K562 (cell line): ENCODE results near the gene PPM1H. TPM values are rescaled to one million over a fixed set of nuclear protein-coding genes. Genes with fewer than 3 reads are reported as not detected.

Experiments
- ATAC-seq: fragments of 200-7000 bp; cut with Tn5 transposase; 3 replicates; pipeline ENCODE4 v1.9.1; 2020; ENCODE audit warnings: moderate library complexity
- BruUV-seq: library from RNA; stranded (reverse); fragments of 400-500 nt; replicated peaks from 2 replicates; lab custom pipeline; 2021; lab: Mats Ljungman, UMichigan
- CTCF ChIA-PET: fragments of 300-600 bp; formaldehyde crosslinking; extraction: SDS; loops from one replicate; lab custom pipeline; 2021; ENCODE audit warnings: low intra/inter-chr PET ratio; lab: Yijun Ruan, JAX
- POLR2A ChIA-PET: fragments of 300-600, 350-650 bp; sonication (Branson Sonifier 250); formaldehyde crosslinking; extraction: SDS; loops from one replicate; lab custom pipeline; 2021; ENCODE audit warnings: antibody characterized with exemption, inconsistent platforms; lab: Yijun Ruan, JAX
- DNase-seq, 4 experiments: peaks; one replicate each; pipeline versions ENCODE4 v3.0.0 to v3.0.0-alpha.2; 2011 to 2018; ENCODE audit warnings: low spot score in 3 of 4, mixed read lengths in 3 of 4; ENCODE audit errors: extremely low read depth in 1 of 4
- FAIRE-seq: peaks from 2 replicates; lab custom pipeline; 2011; peaks lifted over from hg19 to GRCh38; lab: Jason Lieb, UNC
- H2AFZ ChIP-seq: 2 replicates; pipeline ENCODE4 v1.6.0; 2011; ENCODE audit warnings: low read depth, low read length, control low read depth, inconsistent platforms
- H3K27ac ChIP-seq: fragments of 200-600 bp; 3 replicates; pipeline ENCODE4 v1.8.0; 2011; ENCODE audit warnings: low read depth, mild to moderate bottlenecking, control low read depth, inconsistent platforms, low read length, moderate library complexity, mixed read lengths; ENCODE audit errors: extremely low read depth
- H3K27me3 ChIP-seq, 2 experiments: fragments of 300-600 bp in 1 of 2; 2 replicates in 1 of 2; 3 replicates in 1 of 2; pipeline versions ENCODE4 v1.6.0 to v1.8.0; 2011; ENCODE audit warnings: inconsistent platforms in 2 of 2, low read length in 2 of 2, mild to moderate bottlenecking in 1 of 2, mixed read lengths in 1 of 2, moderate library complexity in 1 of 2; ENCODE audit not compliant: control insufficient read depth in 2 of 2, insufficient read depth in 2 of 2
- H3K36me3 ChIP-seq: fragments of 300-600 bp; 3 replicates; pipeline ENCODE4 v1.8.0; 2011; ENCODE audit warnings: mild to moderate bottlenecking, low read length, inconsistent platforms; ENCODE audit not compliant: control insufficient read depth, insufficient read depth
- H3K4me1 ChIP-seq, 2 experiments: fragments of 200-600 bp in 1 of 2; replicated peaks in 1 of 2; 2 replicates in 1 of 2; 3 replicates in 1 of 2; pipeline versions ENCODE4 v1.5.1 to v1.8.0; 2011; ENCODE audit warnings: inconsistent platforms in 2 of 2, low read length in 2 of 2, mild to moderate bottlenecking in 1 of 2, mixed read lengths in 1 of 2, moderate library complexity in 1 of 2; ENCODE audit not compliant: control insufficient read depth in 2 of 2, insufficient read depth in 2 of 2
- H3K4me2 ChIP-seq: 2 replicates; pipeline ENCODE4 v1.6.1; 2011; ENCODE audit warnings: low read length, control low read depth, inconsistent platforms, mixed read lengths; ENCODE audit not compliant: insufficient read depth
- H3K4me3 ChIP-seq: fragments of 200-600 bp; sonication (generic), shearing (Covaris generic); 2 replicates; pipeline ENCODE4 v1.5.1; 2016; ENCODE audit warnings: control low read depth, inconsistent platforms
- H3K79me2 ChIP-seq: fragments of 200-600 bp; 3 replicates; pipeline ENCODE4 v1.8.0; 2011; ENCODE audit warnings: low read length, inconsistent platforms; ENCODE audit not compliant: control insufficient read depth, insufficient read depth
- H3K9ac ChIP-seq, 2 experiments: 2 replicates each; pipeline versions ENCODE4 v1.6.0 to v1.6.1; 2011; ENCODE audit warnings: low read depth in 2 of 2, low read length in 2 of 2, control low read depth in 1 of 2, inconsistent platforms in 1 of 2, mild to moderate bottlenecking in 1 of 2, mixed read lengths in 1 of 2; ENCODE audit not compliant: insufficient read depth in 1 of 2
- H3K9me1 ChIP-seq: one replicate; pipeline ENCODE4 v1.6.0; 2011; ENCODE audit warnings: inconsistent platforms, mild to moderate bottlenecking, low read length, moderate library complexity; ENCODE audit not compliant: control insufficient read depth, insufficient read depth
- H3K9me3 ChIP-seq: replicated peaks from 2 replicates; pipeline ENCODE4 v1.5.1; 2011; ENCODE audit warnings: low read depth, low read length, inconsistent platforms; ENCODE audit not compliant: control insufficient read depth, insufficient read depth
- H4K20me1 ChIP-seq: replicated peaks from 2 replicates; pipeline ENCODE4 v1.6.1; 2011; ENCODE audit warnings: low read length, inconsistent platforms, mixed read lengths; ENCODE audit not compliant: control insufficient read depth, insufficient read depth
- CEBPG ChIP-seq, 3 experiments: fragments of 200-800 bp in 1 of 3; sonication (Bioruptor generic) in 1 of 3; sonication (generic) in 1 of 3; formaldehyde crosslinking in 1 of 3; IDR thresholded peaks in 2 of 3; conservative IDR thresholded peaks in 1 of 3; 2 replicates each; pipeline versions ENCODE4 v1.6.1 to v1.8.0; 2016 to 2022; ENCODE audit warnings: missing compliant biosample characterization in 2 of 3, missing genetic modification characterization in 2 of 3, mild to moderate bottlenecking in 1 of 3, missing genetic modification reagents in 1 of 3
- KDM2B ChIP-seq: fragments of 250-450 bp; sonication (Bioruptor Pico); IDR thresholded peaks from 2 replicates; pipeline ENCODE4 v1.8.0; 2021; ENCODE audit warnings: mild to moderate bottlenecking, moderate library complexity
- MIER1 ChIP-seq: fragments of 450-650 bp; IDR thresholded peaks from 2 replicates; pipeline ENCODE4 v1.6.1; 2016; ENCODE audit warnings: antibody characterized with exemption, mild to moderate bottlenecking, low read depth
- SMAD1 ChIP-seq: fragments of 150-350 bp; IDR thresholded peaks from 2 replicates; pipeline ENCODE4 v1.6.1; 2014; ENCODE audit warnings: low read length, low read depth; ENCODE audit not compliant: partially characterized antibody
- SPI1 ChIP-seq: IDR thresholded peaks from 2 replicates; pipeline ENCODE4 v1.6.1; 2011; ENCODE audit warnings: low read depth, low read length, control low read depth, borderline replicate concordance
- ZC3H8 ChIP-seq: fragments of 450-650 bp; IDR thresholded peaks from 2 replicates; pipeline ENCODE4 v1.6.1; 2017
- ZNF609 ChIP-seq: sonication (generic); formaldehyde crosslinking; IDR thresholded peaks from 2 replicates; pipeline ENCODE4 v1.8.1; 2023; ENCODE audit warnings: missing genetic modification reagents, mild to moderate bottlenecking, borderline replicate concordance
- WGBS: fragments of 100-300 bp; shearing (Covaris generic); methylation state at CpG from one replicate; pipeline ENCODE4 v1.1.6; 2016; ENCODE audit warnings: low coverage, mixed read lengths; ENCODE audit not compliant: insufficient coverage; ENCODE audit errors: missing lambda C conversion rate; 5-methylcytosine and 5-hydroxymethylcytosine counted together
- in situ Hi-C: fragments of 300-500 bp; cut with MboI; formaldehyde crosslinking; loops from 4 replicates; pipeline ENCODE4 v1.15.0; 2018; ENCODE audit warnings: inconsistent platforms, mixed read lengths
- intact Hi-C: fragments of 100-400 bp; cut with micrococcal nuclease; formaldehyde crosslinking; loops from 2 replicates; pipeline ENCODE4 v1.14.2; 2022
- polyA plus RNA-seq, 8 experiments: library from polyadenylated mRNA; depleted of rRNA in 4 of 8; stranded (reverse) in 5 of 8; unstranded in 3 of 8; fragments of >200 nt; fragmentation: Nextera tagmentation in 2 of 8; fragmentation: Illumina TruSeq in 1 of 8; extraction: Ambion mirVana in 2 of 8; extraction: Trizol in 1 of 8; gene quantifications; 2 replicates each; pipeline versions ENCODE4 v1.2.1 to v1.2.3, GENCODE V29; 2011 to 2014; ENCODE audit warnings: inconsistent platforms in 1 of 8, missing spikeins in 1 of 8
- total RNA-seq, 7 experiments: library from RNA; depleted of rRNA in 6 of 7; stranded (reverse); fragments of >200 nt in 6 of 7; fragmentation: Illumina TruSeq in 2 of 7; extraction: Trizol in 2 of 7; gene quantifications; 2 replicates each; pipeline versions ENCODE4 v1.2.1 to v1.2.3, GENCODE V29; 2011 to 2021; ENCODE audit warnings: low replicate concordance in 1 of 7

The PPM1H gene
- total and polyA plus RNA-seq, 9 of the 15 experiments (the other 6 are each of a cell fraction or from before 2014, with no cell fraction given), result 5.3 to 29.3 (median 11.3) TPM

GRCh38 chr12:62618319-62618718, 316.6 kb downstream of the PPM1H start:
- no peak for ATAC-seq

GRCh38 chr12:62613081-62613480, 321.9 kb downstream of the PPM1H start:
- H3K4me2 ChIP-seq, result no peak overlapping the region
- H3K4me1 ChIP-seq, result no peaks in the 10 kb centered on the region
- no peaks in the 10 kb centered on the region for H3K27me3 ChIP-seq
- ChIA-PET CTCF (no interaction called here), POLR2A (no interaction called here)
- H4K20me1 ChIP-seq, result no peaks in the 10 kb centered on the region
- H3K9ac ChIP-seq, result no peak overlapping the region
- in situ Hi-C loops, result no loop called here
- H2AFZ ChIP-seq, result no peak overlapping the region
- no peaks in the 10 kb centered on the region for H3K9me1 ChIP-seq
- ATAC-seq (no peak), DNase-seq (no peak)
- H3K9me3 ChIP-seq, result no peaks in the 10 kb centered on the region
- H3K36me3 ChIP-seq, result no peaks in the 10 kb centered on the region
- intact Hi-C loops, result no loop called here
- TF ChIP-seq MIER1 (no peak), KDM2B (CRISPR knock-in tag) (no peak), ZC3H8 (no peak), ZNF609 (no peak), SPI1 (no peak)
- TF ChIP-seq, all 486 proteins: peak for 0
- FAIRE-seq, result no peak
- Histone ChIP-seq H3K4me3 (no peak overlapping the region), H3K79me2 (no peaks in the 10 kb centered on the region), H3K27ac (no peak overlapping the region)
- WGBS, result 90% methylated on average over 1 of the region's 1 CpG
- no TSS peak for BruUV-seq

More at GRCh38 chr12:62618319-62618718, 316.6 kb downstream of the PPM1H start:
- TF ChIP-seq SMAD1 (no peak), CEBPG (CRISPR knock-in tag; IDR thresholded peaks at IDR 0.05) (no peak), CEBPG (tag; conservative IDR thresholded peaks at IDR 0.05 in 1 of 2, IDR thresholded peaks at IDR 0.05 in 1 of 2) (0 out of 4 replicates have a peak, but pooled peaks of 1 of the 2 experiments have one; percentile 17)
- TF ChIP-seq, all 486 proteins: peak for 1
- Histone ChIP-seq H2AFZ (no peak overlapping the region), H3K9me3 (no peaks in the 10 kb centered on the region), H3K4me1 (no peaks in the 10 kb centered on the region), H3K9ac (no peak overlapping the region), H3K4me2 (no peak overlapping the region), H3K9me1 (no peaks in the 10 kb centered on the region), H3K27me3 (no peaks in the 10 kb centered on the region), H4K20me1 (no peaks in the 10 kb centered on the region), H3K27ac (no peak overlapping the region), H3K79me2 (no peaks in the 10 kb centered on the region), H3K4me3 (no peak overlapping the region), H3K36me3 (no peaks in the 10 kb centered on the region)
- no TSS peak for BruUV-seq
- in situ Hi-C loops (no loop called here), intact Hi-C loops (no loop called here)
- DNase-seq (no peak), FAIRE-seq (no peak)
- ChIA-PET POLR2A (interaction anchor here (0.7 to 1.5 kb wide), 4 partner anchors 8 to 21 kb away, joined by 3 to 4 read pairs (median 3); no protein-coding TSS in a partner anchor), CTCF (no interaction called here)
